IPS-18a (cell line): Measurements from ENCODE around the gene EEF2K.
"Not testable (repeated sequence)": the region's sequence is repeated elsewhere in the genome, so short reads cannot be mapped to it uniquely, and the experiment has no call there.

ENCODE experiments used
- H3K27ac ChIP-seq: one replicate; pipeline ENCODE4 v1.5.1; 2013; ENCODE audit warnings: low read length
- H3K27me3 ChIP-seq: one replicate; pipeline ENCODE4 v1.6.1; 2013; ENCODE audit warnings: mild to moderate bottlenecking, low read length; ENCODE audit not compliant: control insufficient read depth, insufficient read depth
- H3K36me3 ChIP-seq: one replicate; pipeline ENCODE4 v1.6.1; 2013; ENCODE audit warnings: low read depth, low read length; ENCODE audit not compliant: control insufficient read depth
- H3K4me1 ChIP-seq: one replicate; pipeline ENCODE4 v1.6.1; 2013; ENCODE audit warnings: low read depth, low read length; ENCODE audit not compliant: control insufficient read depth
- H3K4me3 ChIP-seq: one replicate; pipeline ENCODE4 v1.5.1; 2013; ENCODE audit warnings: low read length
- H3K9ac ChIP-seq: one replicate; pipeline ENCODE4 v1.6.1; 2013; ENCODE audit warnings: mild to moderate bottlenecking, low read length, moderate library complexity
- H3K9me3 ChIP-seq: one replicate; pipeline ENCODE4 v1.6.1; 2013; ENCODE audit warnings: low read depth, low read length; ENCODE audit not compliant: control insufficient read depth

The EEF2K gene

DNA sequence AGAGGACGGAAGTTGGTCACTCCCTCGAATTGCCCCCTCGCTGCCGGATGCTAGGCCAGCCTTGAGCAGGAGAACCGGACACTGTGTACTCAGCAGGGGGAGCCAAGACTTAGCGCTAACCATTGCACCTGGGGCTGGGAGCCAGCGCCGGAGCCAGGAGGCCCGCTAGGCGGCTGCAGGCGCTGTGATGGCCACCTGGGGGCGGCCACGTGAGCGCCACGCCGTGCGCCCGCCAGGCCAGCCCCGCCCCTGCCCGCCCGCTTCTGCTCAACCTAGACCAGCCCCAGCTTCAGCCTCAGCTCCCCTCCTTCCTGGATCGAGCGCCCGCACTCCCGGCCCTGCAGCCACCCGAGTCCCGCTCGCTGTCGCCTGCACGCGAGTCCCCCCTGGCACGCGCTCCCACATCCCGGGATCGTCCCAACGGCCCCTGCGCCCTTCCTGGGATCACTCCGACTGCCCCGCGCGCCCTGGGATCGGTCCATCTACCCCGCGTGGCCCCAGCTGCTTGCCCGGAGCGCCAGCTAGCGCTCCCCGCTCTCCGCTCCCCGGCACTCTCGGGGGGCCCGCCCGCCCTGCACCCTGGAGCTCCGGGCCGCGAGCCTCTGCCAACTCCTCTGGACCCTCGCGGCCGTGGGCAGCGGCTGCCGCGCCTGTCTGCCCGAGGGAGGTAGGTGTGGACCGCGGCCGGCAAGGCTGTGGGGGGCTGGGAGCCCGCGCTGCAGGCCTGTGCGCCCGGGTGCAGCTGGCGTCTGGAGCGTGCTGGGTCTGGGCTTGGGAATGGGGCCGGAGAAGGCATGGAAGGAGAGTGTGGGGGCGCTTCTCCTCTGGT lies at the start of gene EEF2K:
EEF2K (plus strand) TSS at position 266 of the 829 bp plus-strand sequence. CDS start 19,452 bp downstream, outside the sequence.
- Histone ChIP-seq H3K4me1 (peaks cover 9% of the 10 kb centered on the region), H3K9ac (peak within 1 kb of the TSS; percentile 59)

DNA sequence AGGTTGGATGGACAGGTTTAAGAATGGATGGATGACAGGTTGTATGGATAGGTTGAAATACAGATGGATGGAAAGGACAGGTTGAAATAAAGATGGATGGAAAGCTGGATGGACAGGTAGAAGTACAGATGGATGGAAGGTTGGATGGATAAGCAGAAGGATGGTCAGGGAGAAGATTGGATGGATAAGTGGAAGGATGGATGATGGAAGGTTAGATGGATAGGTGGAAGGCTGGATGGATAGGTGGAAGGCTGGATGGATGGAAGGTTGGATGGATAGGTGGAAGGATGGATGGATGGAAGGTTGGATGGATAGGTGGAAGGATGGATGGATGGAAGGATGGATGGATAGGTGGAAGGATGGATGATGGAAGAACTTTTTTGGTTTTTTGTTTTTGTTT lies 44.7 kb upstream of the EEF2K start:
- Histone ChIP-seq H3K27me3 (peaks cover 33% of the 10 kb centered on the region), H3K9ac (no peak overlapping the region), H3K4me3 (no peak overlapping the region), H3K9me3 (no peaks in the 10 kb centered on the region), H3K27ac (no peak overlapping the region), H3K36me3 (no peaks in the 10 kb centered on the region), H3K4me1 (no peaks in the 10 kb centered on the region)

More for the DNA sequence above, at the start of gene EEF2K:
- peak within 1 kb of the TSS; percentile 82 for H3K4me3 ChIP-seq
- H3K9me3 ChIP-seq, result no peaks in the 10 kb centered on the region
- H3K27ac ChIP-seq, result no peak within 1 kb of the TSS
- no peaks in the 10 kb centered on the region for H3K36me3 ChIP-seq
- no peaks in the 10 kb centered on the region for H3K27me3 ChIP-seq

DNA sequence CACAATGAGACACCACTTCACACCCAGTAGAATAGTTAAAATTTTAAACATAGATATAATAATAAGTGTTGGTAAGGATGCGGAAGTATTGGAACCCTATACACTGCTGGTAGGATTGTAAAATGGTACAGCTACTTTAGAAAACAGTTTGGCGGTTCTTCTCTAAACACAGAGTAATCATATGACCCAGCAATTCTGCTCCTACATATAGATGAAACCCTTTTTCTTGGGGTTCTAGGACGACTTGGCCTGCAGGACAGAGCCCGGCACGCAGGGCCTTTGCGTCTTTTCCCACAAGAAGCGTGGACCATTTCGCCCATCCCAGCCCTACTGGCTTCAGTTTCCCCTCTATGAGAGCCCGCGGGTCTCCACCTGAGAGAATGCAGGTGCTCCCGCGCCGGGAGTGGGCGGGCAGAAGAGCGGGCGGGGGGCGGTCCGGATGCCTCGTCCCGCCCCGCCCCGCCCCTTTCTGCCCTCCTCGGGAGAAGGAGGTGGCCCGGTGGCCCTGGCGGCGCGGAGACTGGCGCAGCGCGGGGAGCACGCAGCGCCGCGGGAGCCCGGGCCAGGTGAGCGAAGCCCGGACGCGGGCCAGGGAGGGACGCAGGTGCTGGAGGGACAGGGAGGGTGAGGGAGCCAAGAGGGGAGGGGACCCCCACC lies 44.0 kb upstream of the EEF2K start, which contains the start of gene SDR42E2:
SDR42E2 (plus strand) TSS at position 508 of the 657 bp plus-strand sequence. CDS start 3,077 bp downstream, outside the sequence.
- Histone ChIP-seq H3K9ac (no peak within 1 kb of the TSS), H3K36me3 (no peaks in the 10 kb centered on the region), H3K4me1 (no peaks in the 10 kb centered on the region), H3K9me3 (no peaks in the 10 kb centered on the region), H3K27ac (no peak within 1 kb of the TSS), H3K27me3 (peaks cover 33% of the 10 kb centered on the region), H3K4me3 (peak within 1 kb of the TSS; percentile 46)

DNA sequence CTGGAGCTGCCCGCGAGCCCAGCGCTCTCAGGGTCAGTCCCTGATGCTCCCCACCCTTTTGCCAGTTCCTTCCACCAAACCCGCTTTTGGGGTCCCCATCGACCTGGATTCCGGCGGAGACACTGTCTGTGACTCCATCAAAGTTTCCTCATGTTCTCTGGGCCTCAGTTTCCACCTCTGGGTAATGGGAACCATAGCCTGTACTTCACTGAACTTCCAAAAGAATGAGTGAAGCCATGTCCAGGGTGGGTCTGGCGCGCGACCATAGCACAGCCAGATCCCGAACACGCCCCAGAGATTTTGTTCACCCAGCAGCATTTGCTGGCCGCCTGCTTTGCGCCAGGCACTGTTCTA lies 43.4 kb upstream of the EEF2K start:
- Histone ChIP-seq H3K9ac (no peak overlapping the region), H3K27ac (no peak overlapping the region), H3K9me3 (no peaks in the 10 kb centered on the region), H3K36me3 (no peaks in the 10 kb centered on the region), H3K4me1 (no peaks in the 10 kb centered on the region), H3K27me3 (peaks cover 33% of the 10 kb centered on the region), H3K4me3 (peak overlapping the region; percentile 46)

DNA sequence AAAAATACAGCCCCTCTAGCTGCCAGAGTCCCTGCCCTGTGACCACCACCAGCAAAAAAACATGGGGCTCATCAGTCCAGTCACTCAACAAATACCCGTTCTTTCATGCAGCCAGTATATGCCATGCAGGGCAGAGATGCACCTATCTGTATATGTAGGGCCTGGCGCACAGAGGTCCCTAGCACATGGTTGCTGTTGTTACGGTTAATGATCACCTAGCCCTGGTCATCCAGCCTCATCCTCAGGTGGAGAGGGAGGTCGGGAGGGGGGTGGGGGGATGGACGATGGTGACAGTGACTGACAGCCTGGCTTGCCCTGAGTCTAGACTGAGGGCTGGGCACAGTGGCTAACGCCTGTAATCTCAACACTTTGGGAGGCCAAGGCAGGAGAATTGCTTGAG lies 42.3 kb upstream of the EEF2K start:
- Histone ChIP-seq H3K4me3 (no peak overlapping the region), H3K9ac (no peak overlapping the region), H3K4me1 (no peaks in the 10 kb centered on the region), H3K27ac (no peak overlapping the region), H3K36me3 (no peaks in the 10 kb centered on the region), H3K9me3 (no peaks in the 10 kb centered on the region), H3K27me3 (peaks cover 33% of the 10 kb centered on the region)

DNA sequence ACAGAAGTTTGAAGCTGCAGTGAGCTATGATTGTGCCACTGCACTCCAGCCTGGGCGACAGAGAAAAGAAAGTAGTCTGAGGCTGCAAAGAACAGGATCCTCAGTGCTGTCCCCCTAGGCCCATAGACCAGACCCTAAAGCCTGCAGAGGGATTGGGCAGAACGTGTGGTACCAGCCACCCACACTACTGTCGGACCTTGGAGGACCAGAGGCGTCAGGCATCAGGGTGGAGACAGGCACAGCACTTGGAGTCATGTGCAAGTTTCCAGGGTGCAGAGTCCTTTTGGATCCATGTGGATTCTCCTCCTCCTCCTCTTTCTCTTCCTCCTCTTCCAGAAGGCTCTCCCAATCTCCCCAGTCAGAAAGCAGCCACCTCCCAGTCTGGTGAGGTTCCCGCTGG lies 41.6 kb upstream of the EEF2K start:
- H3K27me3 ChIP-seq, result peaks cover 33% of the 10 kb centered on the region
- H3K36me3 ChIP-seq, result no peaks in the 10 kb centered on the region
- H3K4me3 ChIP-seq, result no peak overlapping the region
- H3K9ac ChIP-seq, result no peak overlapping the region
- no peaks in the 10 kb centered on the region for H3K9me3 ChIP-seq
- no peak overlapping the region for H3K27ac ChIP-seq
- no peaks in the 10 kb centered on the region for H3K4me1 ChIP-seq

DNA sequence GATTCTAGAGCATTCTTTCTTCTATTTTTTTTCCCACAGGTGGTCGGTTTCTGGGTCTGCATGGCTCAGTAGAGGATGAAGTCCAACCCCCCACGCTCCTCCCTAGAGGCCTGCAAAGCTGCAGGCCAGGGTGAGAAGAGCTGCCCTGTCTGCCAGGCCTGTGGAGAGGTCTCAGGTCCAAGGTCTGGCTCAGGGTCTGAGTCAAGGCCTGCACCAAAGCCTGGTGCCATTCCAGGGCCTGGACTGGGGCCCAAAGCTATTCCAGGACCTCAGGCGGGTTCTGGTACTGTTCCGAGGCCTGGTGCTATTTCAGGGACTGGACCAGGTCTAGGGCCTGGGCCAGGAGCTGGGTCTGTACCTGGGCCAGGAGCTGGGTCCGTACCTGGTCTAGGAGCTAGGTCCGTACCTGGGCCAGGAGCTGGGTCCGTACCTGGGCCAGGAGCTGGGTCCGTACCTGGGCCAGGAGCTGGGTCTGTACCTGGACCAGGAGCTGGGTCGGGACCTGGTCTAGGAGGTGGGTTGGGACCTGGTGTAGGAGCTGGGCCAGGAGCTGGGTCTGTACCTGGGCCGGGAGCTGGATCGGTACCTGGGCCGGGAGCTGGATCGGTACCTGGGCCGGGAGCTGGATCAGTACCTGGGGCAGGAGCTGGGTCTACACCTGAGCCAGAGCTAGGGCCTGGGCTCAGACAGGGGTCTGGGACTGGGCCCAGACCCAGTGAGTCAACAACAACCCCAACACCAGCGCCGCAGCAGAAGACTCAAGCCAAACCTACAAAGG lies 40.4 kb upstream of the EEF2K start:
- Histone ChIP-seq H3K9ac (no peak overlapping the region), H3K4me3 (no peak overlapping the region), H3K4me1 (no peaks in the 10 kb centered on the region), H3K27ac (no peak overlapping the region), H3K9me3 (no peaks in the 10 kb centered on the region), H3K36me3 (no peaks in the 10 kb centered on the region), H3K27me3 (peaks cover 30% of the 10 kb centered on the region)

DNA sequence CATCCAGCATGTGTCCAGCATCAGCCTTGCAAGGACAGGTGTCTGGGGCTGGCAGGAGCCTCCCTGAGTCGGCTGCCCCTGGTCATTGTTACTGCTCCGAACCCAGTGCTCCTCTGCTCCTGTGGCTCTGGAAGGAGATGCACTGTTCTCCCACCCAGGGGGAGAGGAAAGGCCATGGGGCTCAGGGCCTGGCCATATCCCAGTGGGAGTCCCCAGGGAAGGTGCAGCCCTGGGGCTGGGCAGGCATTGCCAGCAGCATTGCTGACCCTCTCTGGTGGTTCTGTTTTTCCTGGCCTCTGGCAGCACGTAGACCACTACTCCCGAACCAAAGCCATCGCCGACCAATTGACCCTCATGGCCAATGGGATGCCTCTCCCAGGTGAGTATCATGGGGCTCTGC lies 34.1 kb upstream of the EEF2K start:
- H3K4me3 ChIP-seq, result no peak overlapping the region
- no peak overlapping the region for H3K9ac ChIP-seq
- no peaks in the 10 kb centered on the region for H3K27me3 ChIP-seq
- no peaks in the 10 kb centered on the region for H3K4me1 ChIP-seq
- no peaks in the 10 kb centered on the region for H3K36me3 ChIP-seq
- H3K9me3 ChIP-seq, result no peaks in the 10 kb centered on the region
- no peak overlapping the region for H3K27ac ChIP-seq

DNA sequence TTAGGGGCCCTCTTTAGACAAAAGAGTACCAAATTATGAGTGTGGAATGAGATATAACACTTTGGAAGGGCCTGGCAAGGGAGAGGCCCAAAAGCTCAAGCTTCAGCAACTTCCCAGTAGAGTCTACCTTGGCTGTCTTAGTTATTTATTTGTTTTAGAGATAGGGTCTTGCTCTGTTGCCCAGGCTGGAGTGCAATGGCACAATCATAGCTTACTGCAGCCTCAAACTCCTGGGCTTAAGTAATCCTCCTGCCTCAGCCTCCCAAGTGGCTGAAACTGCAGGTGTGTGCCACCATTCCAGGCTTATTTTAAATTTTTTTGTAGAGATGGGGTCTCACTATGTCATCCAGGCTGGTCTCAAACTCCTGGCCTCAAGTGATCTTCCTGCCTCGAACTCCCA lies 33.4 kb upstream of the EEF2K start:
- not testable (repeated sequence) for H3K27ac ChIP-seq, H3K9ac ChIP-seq, H3K9me3 ChIP-seq, H3K27me3 ChIP-seq, H3K4me3 ChIP-seq, H3K4me1 ChIP-seq, H3K36me3 ChIP-seq

DNA sequence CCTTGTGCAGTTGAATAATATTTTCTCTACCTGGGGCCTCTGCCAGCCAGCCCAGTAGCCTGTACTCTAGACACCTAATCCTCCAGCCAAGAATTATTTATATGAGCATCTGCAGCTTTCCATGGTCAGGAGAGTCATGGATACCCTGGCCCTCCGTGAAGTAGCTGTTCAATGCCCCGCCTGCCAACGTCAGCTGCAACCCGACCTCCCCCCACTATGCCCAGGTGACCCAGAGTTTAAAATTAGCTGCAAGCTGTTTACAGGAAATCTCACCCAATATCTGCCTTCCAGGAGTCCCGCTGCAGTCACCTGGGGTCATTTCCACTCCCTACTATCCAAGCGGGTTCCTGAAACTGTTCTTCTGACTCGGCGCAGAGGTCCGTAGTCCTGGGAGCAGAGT lies 31.4 kb upstream of the EEF2K start:
- Histone ChIP-seq H3K9me3 (no peaks in the 10 kb centered on the region), H3K4me3 (no peak overlapping the region), H3K9ac (no peak overlapping the region), H3K27me3 (no peaks in the 10 kb centered on the region), H3K4me1 (no peaks in the 10 kb centered on the region), H3K27ac (no peak overlapping the region), H3K36me3 (no peaks in the 10 kb centered on the region)
